Astrocyte of the cerebellum (primary cell): ENCODE measurements around the gene ARHGAP29.

ENCODE experiments used
- DNase-seq: peaks from one replicate; pipeline ENCODE4 v3.0.0-alpha.2; 2011; ENCODE audit warnings: low read depth
- H3K4me3 ChIP-seq: 2 replicates; pipeline ENCODE4 v1.5.1; 2011; ENCODE audit warnings: mild to moderate bottlenecking, low read depth, low read length, moderate library complexity
- CTCF ChIP-seq: IDR thresholded peaks from 2 replicates; pipeline ENCODE4 v1.5.1; 2012; ENCODE audit warnings: low read length, low read depth, moderate library complexity, mild to moderate bottlenecking; ENCODE audit errors: missing control alignments
- in situ Hi-C: cut with HindIII; loops from 2 replicates; pipeline ENCODE4 v1.10.0; 2017; ENCODE audit warnings: low sequenced_read_pairs

The ARHGAP29 gene

GRCh38 chr1:94247138-94248094 lies 10.0 kb upstream of the ARHGAP29 start:
- in situ Hi-C loops, result no loop called here
- peak overlapping the region; percentile 62 for H3K4me3 ChIP-seq
- DNase-seq, result no peak
- no peak for TF ChIP-seq CTCF

GRCh38 chr1:94246692-94247137 lies 9.3 kb upstream of the ARHGAP29 start:
- TF ChIP-seq CTCF, result no peak
- no peak for DNase-seq
- H3K4me3 ChIP-seq, result peak overlapping the region; percentile 62
- in situ Hi-C loops, result no loop called here

GRCh38 chr1:94245747-94246438 lies 8.5 kb upstream of the ARHGAP29 start:
- in situ Hi-C loops, result no loop called here
- no peak for TF ChIP-seq CTCF
- peak overlapping the region; percentile 62 for H3K4me3 ChIP-seq
- DNase-seq, result no peak

GRCh38 chr1:94244816-94245215 lies 7.4 kb upstream of the ARHGAP29 start:
- TF ChIP-seq CTCF, result no peak
- no peak overlapping the region for H3K4me3 ChIP-seq
- in situ Hi-C loops, result loop anchor here (5.0 kb wide), 1 partner anchor 213 kb away; no protein-coding TSS in a partner anchor
- DNase-seq, result no peak

- no peak for DNase-seq
- in situ Hi-C loops, result loop anchor here (5.0 kb wide), 1 partner anchor 211 kb away; no protein-coding TSS in a partner anchor
- no peak overlapping the region for H3K4me3 ChIP-seq
- TF ChIP-seq CTCF, result no peak
These were observed 6.3 kb upstream of the ARHGAP29 start for GRCh38 chr1:94243665-94244064.

GRCh38 chr1:94240822-94241221 lies 3.4 kb upstream of the ARHGAP29 start:
- H3K4me3 ChIP-seq, result no peak overlapping the region
- TF ChIP-seq CTCF, result peak; percentile 57
- in situ Hi-C loops, result loop anchor here (5.0 kb wide), 1 partner anchor 209 kb away; no protein-coding TSS in a partner anchor
- DNase-seq, result no peak
